Umbilical cord (tissue), 2 donors: ENCODE data around the gene CDK5RAP2. TPM values are rescaled to one million over a fixed set of nuclear protein-coding genes. Genes with fewer than 3 reads are reported as not detected.
A peak's percentile ranks its signal among the peaks of the same experiment; 100 is the strongest.
"Not testable (repeated sequence)": the region's sequence is repeated elsewhere in the genome, so short reads cannot be mapped to it uniquely, and the experiment has no call there.

Experiments used
- DNase-seq: peaks from one replicate; pipeline ENCODE4 v3.0.0-alpha.2; 2015; ENCODE audit warnings: low spot score
- total RNA-seq: library from RNA; depleted of rRNA; stranded (reverse); fragments of >200 nt; gene quantifications from one replicate; pipeline ENCODE4 v1.2.3, GENCODE V29; 2014; ENCODE audit warnings: low replicate concordance; ENCODE audit not compliant: insufficient read depth

The CDK5RAP2 gene
- total RNA-seq, 1 donor from 2014 or later: 88.8 TPM

DNA sequence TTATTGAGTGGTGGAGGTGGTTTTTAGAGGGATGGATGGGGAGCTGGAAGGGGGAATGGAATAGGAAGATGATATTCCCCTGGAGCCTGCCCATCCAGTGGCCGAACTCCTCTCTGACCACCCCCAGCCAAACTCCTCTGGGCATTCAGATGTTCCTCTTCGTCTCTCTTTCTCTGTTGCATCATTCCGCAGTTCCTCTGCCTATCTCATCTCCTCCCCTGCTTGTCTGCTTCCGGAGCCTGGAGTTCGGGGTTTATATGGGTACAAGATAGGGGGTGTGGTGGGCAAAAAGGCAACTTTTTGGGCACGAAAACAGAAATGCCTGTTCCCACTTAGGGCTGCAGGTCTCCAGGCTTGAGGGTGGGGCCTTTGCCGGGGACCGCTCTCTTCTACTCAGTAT is 12.2 kb upstream of the CDK5RAP2 start:
- no peak for DNase-seq

DNA sequence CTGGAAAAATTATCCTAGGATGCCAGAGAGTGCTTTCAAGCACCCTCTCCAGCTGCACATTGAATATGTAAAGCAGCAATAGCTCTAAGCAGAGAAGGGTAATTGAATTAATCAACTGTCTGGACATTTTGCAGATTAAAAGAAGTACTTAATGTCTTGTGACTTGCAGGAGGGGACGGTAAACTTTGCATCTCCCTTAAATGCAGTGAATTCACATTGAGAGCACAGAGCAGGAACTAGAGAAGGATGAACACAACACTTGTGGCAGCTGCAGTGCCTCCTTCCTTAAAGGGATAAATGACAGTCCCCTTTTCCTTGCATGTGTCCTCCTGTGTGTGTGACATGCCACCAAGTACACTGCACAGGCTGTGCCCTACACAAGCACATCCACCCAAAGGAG is 7.4 kb upstream of the CDK5RAP2 start:
- DNase-seq: no peak

DNA sequence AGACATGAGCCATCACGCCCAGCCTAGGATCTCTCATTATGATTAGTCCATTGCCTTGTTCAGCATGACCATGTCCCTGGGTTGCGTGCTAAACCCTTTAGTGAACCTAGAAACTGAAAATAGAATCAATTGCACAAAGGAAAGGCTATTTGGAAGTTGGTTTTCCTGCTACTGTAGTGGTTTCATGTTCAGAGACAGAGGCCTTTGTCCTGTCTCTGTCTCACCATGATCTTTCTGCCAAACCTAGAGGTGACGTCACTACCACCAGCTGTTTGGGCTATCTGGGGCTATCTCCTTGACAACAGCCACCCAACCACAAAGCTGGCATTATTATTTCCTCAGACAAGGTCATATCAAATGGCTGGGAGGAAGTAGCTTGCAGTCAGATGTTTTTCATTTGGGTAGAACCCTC is 4.0 kb upstream of the CDK5RAP2 start:
- peak; percentile 5 for DNase-seq

DNA sequence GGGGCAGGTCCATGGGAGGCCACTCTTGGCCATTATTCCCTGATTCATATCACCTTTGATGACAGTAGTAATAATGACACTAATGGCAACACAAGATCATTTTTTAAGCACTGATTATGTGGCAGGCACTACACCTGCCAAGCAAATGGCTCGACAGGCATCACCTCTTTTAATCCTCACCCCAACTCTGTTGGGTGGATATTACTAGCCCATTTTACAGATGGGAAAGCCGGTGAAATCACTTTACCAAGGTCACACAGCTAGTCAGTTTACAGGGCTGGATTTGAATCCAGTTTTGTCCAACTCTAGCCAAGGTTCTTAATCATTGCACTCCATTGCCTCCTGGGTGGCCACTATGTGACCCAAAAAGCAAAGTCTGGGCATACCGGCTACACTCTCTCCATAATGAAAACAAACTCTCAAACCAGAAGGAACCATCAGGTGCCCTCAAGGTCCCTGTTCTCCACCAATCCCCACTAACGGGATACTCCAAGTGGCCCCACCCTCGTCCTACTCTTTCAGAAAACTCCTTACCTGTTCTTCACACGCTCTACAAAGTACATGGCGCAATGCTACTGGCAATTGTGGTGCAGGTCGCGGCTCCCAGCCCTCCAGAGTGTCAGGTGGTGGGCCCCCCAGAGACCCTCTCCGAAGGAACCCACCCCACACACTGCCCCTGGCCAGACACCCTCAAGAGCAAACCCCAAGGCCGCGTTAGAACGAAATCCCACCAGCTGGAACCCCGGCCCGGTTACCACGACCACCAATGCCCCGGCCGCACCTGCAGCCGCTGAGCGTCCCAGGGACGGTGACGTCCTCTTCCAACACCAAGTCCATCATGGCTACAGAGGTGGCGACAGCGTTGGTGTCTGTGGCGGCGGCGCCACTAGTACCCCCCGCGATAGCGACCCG is 572 bp downstream of the CDK5RAP2 start:
- peak; percentile 3 for DNase-seq

DNA sequence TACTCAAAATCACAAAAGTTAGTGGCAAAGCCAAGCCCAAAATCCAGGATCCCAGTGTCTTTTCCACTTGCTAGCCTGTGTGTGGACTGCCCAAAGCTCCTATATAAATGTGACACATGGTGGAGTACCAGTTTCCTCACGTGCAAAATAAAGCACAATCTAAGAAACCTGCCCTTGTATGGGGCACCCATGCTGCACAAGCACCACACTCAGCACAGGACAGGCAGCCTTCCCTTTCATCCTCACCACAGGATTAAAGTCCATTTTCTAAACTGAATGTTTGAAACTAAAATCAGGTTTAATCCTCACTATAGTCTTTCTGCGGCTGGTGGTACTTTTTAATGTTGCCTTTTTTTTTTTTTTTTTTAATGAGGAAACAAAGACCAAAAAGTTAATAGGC is 5.5 kb downstream of the CDK5RAP2 start:
- no peak for DNase-seq

DNA sequence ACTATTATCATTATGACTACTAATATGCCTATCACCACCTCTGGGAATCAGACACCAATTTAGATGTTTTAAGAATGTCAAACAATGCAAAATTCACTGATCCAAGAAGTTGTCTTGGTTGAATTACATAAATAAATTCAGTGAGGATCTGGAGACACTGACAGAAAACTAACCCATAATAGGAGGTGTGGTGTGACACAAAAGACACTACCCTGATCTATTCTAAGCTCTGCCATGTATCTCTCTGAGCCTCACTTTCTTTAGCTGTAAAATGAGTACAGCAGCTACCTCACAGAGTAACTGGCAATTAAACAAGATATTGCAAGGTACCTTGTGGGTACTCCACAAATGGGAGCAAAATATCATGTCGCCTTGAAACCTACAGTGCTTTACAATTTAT is 7.5 kb downstream of the CDK5RAP2 start:
- DNase-seq: no peak

DNA sequence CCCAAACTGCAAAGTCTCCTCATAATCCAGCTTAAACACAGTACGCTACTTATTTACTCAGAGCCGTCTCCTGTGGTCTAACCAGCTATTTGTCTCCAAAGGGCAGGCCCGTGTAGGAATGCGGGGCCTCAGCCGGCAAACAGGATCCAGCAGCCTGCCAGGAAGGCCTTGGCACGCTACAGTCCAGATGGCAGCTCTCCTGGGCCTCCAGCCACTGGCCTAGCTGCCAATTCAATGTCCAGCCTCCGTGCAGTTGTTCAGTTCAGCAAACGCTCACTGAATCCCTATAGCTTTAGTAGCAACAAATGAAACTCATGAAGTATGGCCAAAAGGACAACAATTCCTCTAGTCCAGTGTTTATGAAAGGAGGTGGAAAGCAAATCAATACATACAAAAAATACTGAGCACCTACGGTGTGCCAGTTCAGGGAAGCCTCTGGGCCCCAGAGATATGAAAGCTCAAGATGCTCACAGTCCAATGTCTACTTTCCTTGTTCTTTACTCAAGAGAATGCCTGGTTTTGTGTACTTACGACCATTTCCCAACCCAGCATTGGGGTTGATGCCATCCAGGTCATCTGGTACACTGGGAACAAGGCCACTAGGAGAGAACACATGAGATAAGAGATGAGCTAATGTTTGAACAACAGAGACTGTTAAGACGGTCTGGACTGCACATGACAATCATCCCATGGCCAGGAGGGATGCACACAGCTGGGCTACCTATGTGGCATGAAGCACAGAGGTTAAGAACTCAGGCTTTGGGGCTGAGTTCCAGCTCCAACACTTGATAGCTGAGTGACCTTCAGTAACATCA is 8.3 kb downstream of the CDK5RAP2 start:
- no peak for DNase-seq

DNA sequence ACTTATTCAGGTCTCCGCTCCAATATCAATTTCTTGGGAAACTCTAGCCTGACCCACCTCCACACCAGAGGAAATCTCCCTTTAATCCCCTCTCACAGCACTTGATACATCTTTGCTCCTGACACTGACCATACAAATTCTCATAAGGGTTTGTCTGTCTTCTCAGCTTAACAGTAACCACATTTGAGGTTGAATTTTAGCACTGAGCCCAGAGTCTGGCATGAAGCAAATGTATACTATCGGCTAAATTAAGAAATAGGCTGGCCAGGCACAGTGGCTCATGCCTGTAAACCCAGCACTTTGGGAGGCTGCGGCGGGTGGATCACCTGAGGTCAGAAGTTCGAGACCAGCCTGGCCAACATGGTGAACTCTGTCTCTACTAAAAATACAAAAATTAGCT is 9.7 kb downstream of the CDK5RAP2 start:
- no peak for DNase-seq

DNA sequence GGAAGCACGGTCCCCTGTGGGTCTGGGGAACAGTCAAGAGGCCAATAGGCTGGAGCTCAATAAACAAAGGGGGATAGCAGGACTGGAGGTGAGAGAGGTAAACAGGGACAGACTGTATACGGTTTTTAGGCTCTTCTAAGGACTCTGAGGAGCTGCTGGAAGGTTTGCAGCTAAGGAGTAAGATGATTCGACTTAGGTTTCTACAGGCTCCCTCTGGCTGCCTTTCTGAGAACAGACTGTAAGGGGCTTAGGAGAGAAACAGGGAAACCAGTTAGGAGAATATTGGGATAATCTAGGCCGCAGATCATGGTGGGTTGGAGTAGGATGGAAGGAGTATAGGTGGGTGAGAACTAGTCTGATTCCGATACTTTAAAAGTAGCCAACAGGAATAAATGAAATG is 10.4 kb downstream of the CDK5RAP2 start:
- no peak for DNase-seq

DNA sequence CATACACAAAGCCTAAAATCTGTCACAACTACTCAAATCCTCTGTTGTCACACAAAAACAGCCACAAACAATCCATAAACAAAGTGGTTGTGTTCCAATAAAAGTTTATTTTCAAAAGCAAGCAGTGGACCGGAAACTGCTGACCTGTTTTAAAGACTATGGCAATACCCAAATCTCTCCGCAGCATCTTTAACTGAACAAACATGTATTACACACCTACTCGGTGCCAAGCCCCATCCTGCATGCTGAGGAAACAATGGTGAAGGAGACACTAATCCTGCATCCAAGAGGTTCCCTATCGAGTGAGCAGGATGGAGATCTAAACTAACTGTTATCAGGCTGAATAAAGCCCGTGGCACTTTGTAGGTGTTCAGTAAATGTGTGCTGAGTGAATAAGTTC is 11.2 kb downstream of the CDK5RAP2 start:
- no peak for DNase-seq

DNA sequence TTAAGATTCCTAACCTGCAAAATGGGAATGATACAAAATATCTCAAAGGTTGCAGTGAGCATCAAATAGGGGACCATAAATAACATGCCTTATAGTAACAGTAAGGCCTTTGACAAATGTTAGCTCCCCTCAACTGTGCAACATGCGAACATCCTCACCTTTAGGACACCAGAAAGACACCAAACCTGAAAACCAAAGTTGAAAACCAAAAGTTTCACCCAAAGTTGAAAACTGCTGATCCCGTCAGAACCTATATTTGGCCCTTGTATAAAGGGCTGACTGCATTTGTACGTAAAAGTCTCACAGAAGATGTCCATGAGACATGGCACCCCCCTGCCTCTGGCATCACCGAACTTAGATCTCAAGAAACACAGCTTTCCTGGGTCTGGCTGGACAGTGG is 12.1 kb downstream of the CDK5RAP2 start:
- DNase-seq: no peak

DNA sequence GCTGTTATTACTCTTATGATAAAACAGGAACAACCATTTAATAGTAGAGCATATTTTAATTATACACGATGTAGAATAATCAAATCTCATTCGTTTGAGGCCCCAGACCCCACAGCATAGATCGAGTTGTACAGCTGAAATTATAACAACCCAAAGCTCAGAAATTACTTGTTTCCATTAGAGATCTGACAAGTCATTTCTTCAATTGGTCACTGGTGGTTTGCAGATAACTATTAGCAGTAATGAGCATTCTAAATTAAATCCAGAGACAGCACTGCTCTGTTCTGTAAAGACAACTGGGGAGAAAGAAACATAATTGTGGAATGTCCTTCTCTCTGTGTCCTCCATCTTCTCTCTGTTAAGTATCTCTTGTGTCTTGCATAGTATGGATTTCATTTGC is 12.9 kb downstream of the CDK5RAP2 start:
- no peak for DNase-seq

DNA sequence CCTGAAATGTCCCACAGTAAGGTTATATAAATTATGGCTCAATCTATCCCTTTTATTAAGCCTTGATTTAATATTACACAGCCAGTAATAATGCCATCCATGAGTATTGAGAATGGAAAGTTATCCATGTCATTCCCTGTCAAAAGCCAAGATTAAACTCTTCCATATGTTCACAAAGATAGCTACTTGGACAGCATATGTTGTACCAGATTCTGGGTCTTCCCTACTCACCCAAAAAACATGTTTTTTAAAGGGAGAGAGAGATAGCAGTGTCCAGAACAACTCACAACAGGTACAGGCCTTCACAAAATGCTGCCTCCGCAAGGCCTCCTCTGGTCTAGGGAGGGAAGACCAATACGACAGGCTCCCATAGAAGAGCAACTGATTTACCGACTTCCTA is 15.4 kb downstream of the CDK5RAP2 start:
- no peak for DNase-seq

DNA sequence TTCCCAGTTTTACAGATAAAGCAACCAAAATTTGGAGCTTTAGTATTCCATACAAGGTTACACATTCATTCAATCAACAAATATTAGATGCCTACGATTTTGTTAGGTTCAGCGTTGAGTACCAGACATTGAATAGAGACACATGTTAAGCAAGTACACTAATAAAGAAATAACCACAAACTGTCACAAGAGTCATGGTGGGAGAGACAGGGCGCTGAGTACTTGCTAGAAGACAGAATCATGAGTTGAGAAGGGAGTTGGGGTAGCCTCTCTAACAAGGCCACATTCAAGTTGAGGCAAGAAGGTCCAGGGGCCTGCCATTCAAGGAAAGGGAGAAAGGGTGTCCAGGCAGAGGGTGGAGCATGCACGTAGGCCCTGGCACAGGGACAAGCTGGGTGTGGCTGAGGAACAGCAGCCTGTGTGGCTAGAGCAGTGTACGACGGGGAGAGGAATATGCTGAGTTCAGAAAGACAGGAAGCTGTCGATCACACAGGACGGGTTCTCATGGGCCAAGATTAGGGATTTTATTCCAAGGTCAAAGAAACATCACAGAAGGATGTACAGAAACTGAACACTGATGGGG is 17.0 kb downstream of the CDK5RAP2 start:
- no peak for DNase-seq

DNA sequence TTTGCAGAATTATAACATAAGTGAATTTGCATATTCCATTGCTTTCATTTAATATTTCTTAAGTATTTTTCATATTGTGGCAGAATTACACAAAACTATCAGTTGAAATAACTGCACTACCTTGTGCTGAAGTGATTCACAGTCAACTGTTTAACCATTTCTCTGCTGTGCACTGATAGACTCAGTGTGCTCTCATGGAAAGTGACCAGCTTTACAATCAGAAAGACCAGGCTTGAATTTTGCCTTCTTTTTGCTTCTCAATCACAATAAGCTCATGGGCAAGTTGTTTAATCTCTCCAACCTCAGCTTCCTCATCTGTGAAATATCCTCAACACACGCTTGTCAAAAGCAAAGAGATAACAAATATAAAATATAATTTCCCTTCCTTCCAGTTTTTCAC is 18.3 kb downstream of the CDK5RAP2 start:
- DNase-seq: no peak

DNA sequence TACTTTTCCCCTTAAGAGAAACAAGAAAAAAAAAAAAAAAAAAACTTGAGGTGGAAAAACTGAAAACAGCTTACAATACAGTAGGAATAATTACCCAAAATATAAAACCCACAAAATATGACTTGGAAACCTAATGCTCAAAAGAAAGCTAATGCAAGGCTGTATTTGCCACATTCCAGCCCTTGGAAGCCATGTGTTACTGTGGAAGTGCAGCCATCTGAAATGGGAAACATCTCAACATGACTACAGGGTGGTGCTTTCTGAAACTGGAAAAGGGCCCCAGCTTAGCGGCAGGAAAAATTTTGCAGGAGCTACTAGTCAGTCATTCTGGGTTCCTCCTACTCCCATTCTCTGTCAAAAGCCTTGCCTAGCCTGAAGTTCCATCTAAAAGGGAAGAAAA is 20.4 kb downstream of the CDK5RAP2 start:
- no peak for DNase-seq

DNA sequence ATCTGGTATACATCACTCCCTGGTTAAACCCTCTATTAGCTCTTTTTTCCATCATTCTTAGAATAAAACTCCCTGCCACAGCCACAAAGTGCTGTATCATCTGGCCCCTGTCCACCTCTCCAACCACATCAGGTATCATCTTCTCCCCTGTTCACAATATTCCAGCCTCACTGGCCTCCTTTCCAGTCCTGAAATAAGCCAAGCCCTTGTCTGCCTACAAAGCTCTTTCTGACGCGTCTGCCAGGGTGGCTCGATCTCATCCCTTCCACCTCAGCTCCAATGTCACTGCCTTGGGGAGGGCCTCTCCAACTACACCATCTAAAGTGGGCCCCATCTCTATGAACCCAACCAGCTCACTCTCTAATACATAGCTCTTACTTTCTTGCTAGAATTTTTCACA is 21.5 kb downstream of the CDK5RAP2 start:
- no peak for DNase-seq

DNA sequence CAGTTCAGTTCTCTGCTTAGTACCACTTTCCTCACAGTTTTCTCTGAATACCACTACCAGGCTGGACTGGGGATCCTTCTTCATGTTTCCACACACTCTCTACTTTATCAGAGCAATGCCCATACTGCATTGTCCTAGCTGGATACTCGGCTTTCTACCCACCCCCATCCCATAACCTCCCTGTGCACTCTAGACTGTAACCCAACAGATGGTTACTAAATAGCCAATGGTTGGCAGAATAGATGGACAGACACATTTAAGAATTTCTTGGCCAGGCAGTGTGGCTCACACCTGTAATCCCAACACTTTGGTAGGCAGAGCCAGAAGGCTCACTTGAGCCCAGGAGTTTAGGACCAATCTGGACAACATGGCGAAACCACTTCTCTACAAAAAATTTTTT is 22.8 kb downstream of the CDK5RAP2 start:
- no peak for DNase-seq

DNA sequence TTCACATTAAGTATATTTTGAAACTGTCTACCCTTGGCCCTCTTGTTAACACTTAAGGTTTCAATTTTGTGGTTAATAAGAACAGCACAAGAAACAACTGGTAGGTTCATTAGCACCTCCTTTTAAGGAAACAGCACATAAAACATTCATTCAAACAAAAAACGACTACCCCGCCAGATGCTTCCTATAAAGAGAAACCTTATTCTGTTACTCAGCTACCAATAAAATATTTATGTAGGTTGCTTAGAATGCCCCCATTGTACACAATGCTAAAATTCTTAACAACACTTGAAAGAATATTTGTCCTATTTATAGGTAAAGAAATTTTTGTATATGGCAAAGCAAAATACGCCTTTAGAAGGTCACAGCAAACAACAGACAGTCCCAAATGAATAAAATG is 23.2 kb downstream of the CDK5RAP2 start:
- DNase-seq: no peak

DNA sequence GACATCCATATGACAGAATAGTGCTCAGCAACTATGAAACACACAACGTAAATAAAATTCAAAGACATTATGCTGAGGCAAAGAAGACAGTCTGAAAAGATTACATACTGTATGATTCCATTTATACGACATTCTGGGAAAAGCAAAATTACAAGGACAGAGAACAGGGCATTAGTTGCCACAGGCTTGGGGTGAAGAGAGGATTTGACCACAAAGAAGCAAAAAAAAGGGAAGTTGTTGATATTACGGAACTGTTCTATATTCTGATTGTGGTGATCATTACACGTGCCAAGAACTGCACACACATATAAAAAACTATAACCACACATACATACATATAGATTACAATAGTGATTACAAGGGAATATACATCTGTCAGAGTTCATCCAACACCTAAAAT is 24.1 kb downstream of the CDK5RAP2 start:
- no peak for DNase-seq

DNA sequence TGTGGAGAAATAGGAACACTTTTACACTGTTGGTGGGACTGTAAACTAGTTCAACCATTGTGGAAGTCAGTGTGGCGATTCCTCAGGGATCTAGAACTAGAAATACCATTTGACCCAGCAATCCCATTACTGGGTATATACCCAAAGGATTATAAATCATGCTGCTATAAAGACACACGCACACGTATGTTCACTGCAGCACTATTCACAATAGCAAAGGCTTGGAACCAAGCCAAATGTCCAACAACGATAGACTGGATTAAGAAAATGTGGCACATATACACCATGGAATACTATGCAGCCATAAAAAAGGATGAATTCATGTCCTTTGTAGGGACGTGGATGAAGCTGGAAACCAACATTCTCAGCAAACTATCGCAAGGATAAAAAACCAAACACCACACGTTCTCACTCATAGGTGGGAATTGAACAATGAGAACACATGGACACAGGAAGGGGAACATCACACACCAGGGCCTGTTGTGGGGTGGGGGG is 27.7 kb downstream of the CDK5RAP2 start:
- DNase-seq: not testable (repeated sequence)
